ENCODE data around the gene C1QL3. TPM values are rescaled to one million over a fixed set of nuclear protein-coding genes. Genes with fewer than 3 reads are reported as not detected.

C1QL3 gene
- not detected for polyA plus RNA-seq

GRCh38 chr10:16521311-16522016 lies at the start of gene C1QL3:
C1QL3 (minus strand) TSS chr10:16521879; CDS start chr10:16521065, 814 bp downstream.
- H3K27ac ChIP-seq (ENCODE audit: low read depth, low read length), result no peak within 1 kb of the TSS
- 1 to 2% (median 2%) methylated on average over 50 to 68 of the region's 68 CpGs for WGBS, 3 donors

GRCh38 chr10:16570731-16571130 lies 49.1 kb upstream of the C1QL3 start:
- 61 to 79% (median 74%) methylated on average over 4 of the region's 4 CpGs for WGBS, 3 donors
- H3K27ac ChIP-seq (ENCODE audit: low read depth, low read length), result no peak overlapping the region

- 45 to 62% (median 54%) methylated on average over 7 of the region's 7 CpGs for WGBS, 3 donors
- no peak overlapping the region for H3K27ac ChIP-seq (ENCODE audit: low read depth, low read length)
Measured at GRCh38 chr10:16566202-16566805, 44.6 kb upstream of the C1QL3 start.

- 38 to 52% (median 42%) methylated on average over 3 of the region's 3 CpGs for WGBS, 3 donors
- H3K27ac ChIP-seq (ENCODE audit: low read depth, low read length), result no peak overlapping the region
Measured at GRCh38 chr10:16565604-16566003, 43.9 kb upstream of the C1QL3 start.

- 90 to 91% (median 90%) methylated on average over 6 of the region's 6 CpGs for WGBS, 3 donors
- H3K27ac ChIP-seq (ENCODE audit: low read depth, low read length), result no peak overlapping the region
Measured at GRCh38 chr10:16562891-16563290, 41.2 kb upstream of the C1QL3 start.

GRCh38 chr10:16559236-16559773 lies 37.6 kb upstream of the C1QL3 start:
- WGBS, 3 donors, result 69 to 87% (median 71%) methylated on average over 5 of the region's 5 CpGs
- H3K27ac ChIP-seq (ENCODE audit: low read depth, low read length), result no peak overlapping the region

- 73 to 80% (median 76%) methylated on average over 4 of the region's 4 CpGs for WGBS, 3 donors
- H3K27ac ChIP-seq (ENCODE audit: low read depth, low read length), result no peak overlapping the region
Measured at GRCh38 chr10:16547973-16548372, 26.3 kb upstream of the C1QL3 start.

GRCh38 chr10:16545116-16545736 lies 23.5 kb upstream of the C1QL3 start:
- no peak overlapping the region for H3K27ac ChIP-seq (ENCODE audit: low read depth, low read length)
- WGBS, 3 donors, result 26 to 32% (median 27%) methylated on average over 7 of the region's 7 CpGs

GRCh38 chr10:16544591-16544990 lies 22.9 kb upstream of the C1QL3 start:
- no peak overlapping the region for H3K27ac ChIP-seq (ENCODE audit: low read depth, low read length)
- WGBS, 3 donors, result 75 to 89% (median 82%) methylated on average over 4 of the region's 4 CpGs

GRCh38 chr10:16544099-16544498 lies 22.4 kb upstream of the C1QL3 start:
- no peak overlapping the region for H3K27ac ChIP-seq (ENCODE audit: low read depth, low read length)
- 57 to 77% (median 76%) methylated on average over 3 of the region's 3 CpGs for WGBS, 3 donors

GRCh38 chr10:16536155-16536554 lies 14.5 kb upstream of the C1QL3 start:
- no peak overlapping the region for H3K27ac ChIP-seq (ENCODE audit: low read depth, low read length)
- WGBS, 3 donors, result 89 to 92% (median 92%) methylated on average over 5 of the region's 5 CpGs

GRCh38 chr10:16529853-16530252 lies 8.2 kb upstream of the C1QL3 start:
- H3K27ac ChIP-seq (ENCODE audit: low read depth, low read length), result no peak overlapping the region
- 78 to 90% (median 83%) methylated on average over 3 of the region's 3 CpGs for WGBS, 3 donors

- 63 to 73% (median 67%) methylated on average over 4 of the region's 4 CpGs for WGBS, 3 donors
- H3K27ac ChIP-seq (ENCODE audit: low read depth, low read length), result no peak overlapping the region
Measured at GRCh38 chr10:16527452-16527851, 5.8 kb upstream of the C1QL3 start.

GRCh38 chr10:16520900-16521299 lies 779 bp downstream of the C1QL3 start:
- WGBS, 3 donors, result 0 to 1% (median 1%) methylated on average over 37 to 39 of the region's 39 CpGs
- H3K27ac ChIP-seq (ENCODE audit: low read depth, low read length), result no peak overlapping the region

- H3K27ac ChIP-seq (ENCODE audit: low read depth, low read length), result no peak overlapping the region
- WGBS, 3 donors, result 3 to 6% (median 3%) methylated on average over 88 to 104 of the region's 104 CpGs
Measured at GRCh38 chr10:16519908-16520861, 1.5 kb downstream of the C1QL3 start.

- 43 to 46% (median 44%) methylated on average over 31 of the region's 31 CpGs for WGBS, 3 donors
- H3K27ac ChIP-seq (ENCODE audit: low read depth, low read length), result no peak overlapping the region
Measured at GRCh38 chr10:16519250-16519907, 2.3 kb downstream of the C1QL3 start.

GRCh38 chr10:16518822-16519221 lies 2.9 kb downstream of the C1QL3 start:
- WGBS, 3 donors, result 79 to 87% (median 83%) methylated on average over 4 of the region's 4 CpGs
- H3K27ac ChIP-seq (ENCODE audit: low read depth, low read length), result no peak overlapping the region

- WGBS, 3 donors, result 91 to 94% (median 94%) methylated on average over 9 of the region's 9 CpGs
- no peak overlapping the region for H3K27ac ChIP-seq (ENCODE audit: low read depth, low read length)
Measured at GRCh38 chr10:16510843-16511242, 10.8 kb downstream of the C1QL3 start.

All from adipose tissue (tissue), 3 donors.